ENCODE data around the gene HIGD1B. TPM values are rescaled to one million over a fixed set of nuclear protein-coding genes. Genes with fewer than 3 reads are reported as not detected.

The HIGD1B gene
- total and polyA plus RNA-seq, 9 of the 15 experiments (the other 6 are each of a cell fraction or from before 2014, with no cell fraction given), result not detected

- no peak for TF ChIP-seq BACH1 (tag; IDR thresholded peaks at IDR 0.05)
These were observed 31.7 kb downstream of the HIGD1B start (continued) for GRCh38 chr17:44879376-44879775.

GRCh38 chr17:44880062-44880461, 32.4 kb downstream of the HIGD1B start:
- Histone ChIP-seq H3K27ac (ENCODE audit: extremely low read depth, low read depth, low read length) (no peak overlapping the region), H2AFZ (ENCODE audit: low read depth, low read length) (no peak overlapping the region), H3K36me3 (ENCODE audit: control insufficient read depth, insufficient read depth, low read length) (peaks cover 94% of the 10 kb centered on the region), H3K9ac (ENCODE audit: insufficient read depth in 1 of 2, low read depth in 2 of 2, low read length in 2 of 2) (no peak overlapping the region), H3K4me3 (no peak overlapping the region), H3K4me2 (ENCODE audit: insufficient read depth, low read length) (no peak overlapping the region), H3K27me3 (ENCODE audit: control insufficient read depth in 2 of 2, insufficient read depth in 2 of 2, low read length in 2 of 2) (no peaks in the 10 kb centered on the region), H3K9me1 (ENCODE audit: control insufficient read depth, insufficient read depth, low read length) (no peaks in the 10 kb centered on the region), H4K20me1 (replicated peaks; ENCODE audit: control insufficient read depth, insufficient read depth, low read length) (no peaks in the 10 kb centered on the region), H3K4me1 (replicated peaks in 1 of 2; ENCODE audit: control insufficient read depth in 2 of 2, insufficient read depth in 2 of 2, low read length in 2 of 2) (no peaks in the 10 kb centered on the region), H3K9me3 (replicated peaks; ENCODE audit: control insufficient read depth, insufficient read depth, low read depth, low read length) (no peaks in the 10 kb centered on the region), H3K79me2 (ENCODE audit: control insufficient read depth, insufficient read depth, low read length) (no peaks in the 10 kb centered on the region)
- no peak for FAIRE-seq
- intact Hi-C loops (cut with micrococcal nuclease) (no loop called here), in situ Hi-C loops (cut with MboI) (no loop called here)
- CTCF ChIA-PET (ENCODE audit: low intra/inter-chr PET ratio), result no interaction called here
- 93% methylated on average over 2 of the region's 2 CpGs for WGBS (ENCODE audit: insufficient coverage, low coverage, missing lambda C conversion rate)
- no peak for DNase-seq (ENCODE audit: extremely low read depth in 1 of 4, low spot score in 3 of 4)
- no peak for ATAC-seq
- POLR2A ChIA-PET, result no interaction called here
- BruUV-seq (replicated peaks), result no TSS peak
- TF ChIP-seq BMI1 (IDR thresholded peaks at IDR 0.05; ENCODE audit: low read length) (no peak), ZFP91 (CRISPR knock-in tag; IDR thresholded peaks at IDR 0.05) (no peak), ZNF224 (CRISPR knock-in tag; IDR thresholded peaks at IDR 0.05) (no peak), ZNF354B (CRISPR knock-in tag; IDR thresholded peaks at IDR 0.05) (no peak), HMGXB4 (CRISPR knock-in tag; IDR thresholded peaks at IDR 0.05) (no peak), GTF2A2 (tag; IDR thresholded peaks at IDR 0.05) (no peak), ZNF785 (CRISPR knock-in tag; IDR thresholded peaks at IDR 0.05) (no peak), ZNF407 (IDR thresholded peaks at IDR 0.05; ENCODE audit: low read depth) (no peak), RBBP5 (IDR thresholded peaks at IDR 0.05; ENCODE audit: borderline replicate concordance, insufficient read depth, low read length, poor library complexity, severe bottlenecking) (no peak)

Data from K562 (cell line).